CD14-positive monocyte (primary cell): ENCODE results near the gene SART1. TPM values are rescaled to one million over a fixed set of nuclear protein-coding genes. Genes with fewer than 3 reads are reported as not detected.
A peak's percentile ranks its signal among the peaks of the same experiment; 100 is the strongest.

Source experiments
- DNase-seq, 3 donors: peaks; one replicate each; pipeline ENCODE4 v3.0.0-alpha.2; 2011 to 2022
- H2AFZ ChIP-seq: 2 replicates; pipeline ENCODE4 v1.6.0; 2012; ENCODE audit warnings: mild to moderate bottlenecking, low read depth, low read length, inconsistent platforms; ENCODE audit not compliant: insufficient read depth, poor library complexity, severe bottlenecking
- H3K27ac ChIP-seq, 2 donors: 1 replicate in 1 of 2; 2 replicates in 1 of 2; pipeline ENCODE4 v1.5.1; 2012 to 2013; ENCODE audit warnings: low read length in 2 of 2, control low read depth in 1 of 2, inconsistent platforms in 1 of 2, low read depth in 1 of 2, mild to moderate bottlenecking in 1 of 2
- H3K27me3 ChIP-seq, 2 donors: one replicate each; pipeline versions ENCODE4 v1.6.0 to v1.6.1; 2011 to 2013; ENCODE audit warnings: low read length in 2 of 2; ENCODE audit not compliant: control insufficient read depth in 2 of 2, insufficient read depth in 2 of 2
- H3K36me3 ChIP-seq, 2 donors: replicated peaks in 1 of 2; 1 replicate in 1 of 2; 2 replicates in 1 of 2; pipeline versions ENCODE4 v1.5.1 to v1.6.1; 2012 to 2013; ENCODE audit warnings: low read length in 2 of 2, control low read depth in 1 of 2, inconsistent platforms in 1 of 2, mild to moderate bottlenecking in 1 of 2; ENCODE audit not compliant: insufficient read depth in 2 of 2, control insufficient read depth in 1 of 2
- H3K4me1 ChIP-seq, 2 donors: 1 replicate in 1 of 2; 2 replicates in 1 of 2; pipeline versions ENCODE4 v1.5.1 to v1.6.1; 2012 to 2013; ENCODE audit warnings: low read length in 2 of 2, control low read depth in 1 of 2, inconsistent platforms in 1 of 2, mild to moderate bottlenecking in 1 of 2, moderate library complexity in 1 of 2; ENCODE audit not compliant: insufficient read depth in 2 of 2, control insufficient read depth in 1 of 2
- H3K4me2 ChIP-seq: replicated peaks from 2 replicates; pipeline ENCODE3; 2012; ENCODE audit warnings: low read length, moderate library complexity, mild to moderate bottlenecking; ENCODE audit not compliant: poor library complexity, severe bottlenecking; ENCODE audit errors: extremely low read depth
- H3K4me3 ChIP-seq, 3 experiments: fragments of 200-600 bp in 1 of 3; sonication (generic) in 1 of 3; replicated peaks in 1 of 3; 1 replicate in 2 of 3; 2 replicates in 1 of 3; pipeline ENCODE4 v1.5.1; 2011 to 2013; ENCODE audit warnings: low read length in 3 of 3, mild to moderate bottlenecking in 3 of 3, control low read depth in 2 of 3, low read depth in 2 of 3, inconsistent platforms in 1 of 3, moderate library complexity in 1 of 3
- H3K79me2 ChIP-seq: 2 replicates; pipeline ENCODE4 v1.6.0; 2012; ENCODE audit warnings: mild to moderate bottlenecking, control low read depth, inconsistent platforms, low read length, moderate library complexity; ENCODE audit not compliant: insufficient read depth
- H3K9ac ChIP-seq: 2 replicates; pipeline ENCODE4 v1.6.0; 2017; ENCODE audit warnings: low read length, mild to moderate bottlenecking; ENCODE audit not compliant: insufficient read depth, poor library complexity, severe bottlenecking
- H3K9me3 ChIP-seq, 2 donors: replicated peaks in 1 of 2; 1 replicate in 1 of 2; 2 replicates in 1 of 2; pipeline versions ENCODE4 v1.5.1 to v1.6.1; 2012 to 2013; ENCODE audit warnings: low read length in 2 of 2, control low read depth in 1 of 2; ENCODE audit not compliant: control insufficient read depth in 1 of 2, insufficient read depth in 1 of 2
- H4K20me1 ChIP-seq: 2 replicates; pipeline ENCODE4 v1.6.0; 2012; ENCODE audit warnings: mild to moderate bottlenecking, low read length, control low read depth, moderate library complexity; ENCODE audit not compliant: insufficient read depth
- H3K27ac Mint-ChIP-seq, 7 donors: one replicate each; pipeline ENCODE4 v1.8.0; 2020; ENCODE audit warnings: mild to moderate bottlenecking in 7 of 7, mixed read lengths in 7 of 7, moderate library complexity in 6 of 7, inconsistent platforms in 2 of 7
- H3K27me3 Mint-ChIP-seq, 3 donors: one replicate each; pipeline ENCODE4 v1.8.0; 2021 to 2022; ENCODE audit warnings: low read depth in 3 of 3, mild to moderate bottlenecking in 3 of 3, mixed read lengths in 3 of 3, moderate library complexity in 3 of 3, inconsistent platforms in 1 of 3
- H3K36me3 Mint-ChIP-seq, 2 donors: one replicate each; pipeline ENCODE4 v1.8.0; 2020; ENCODE audit warnings: mixed read lengths in 2 of 2, inconsistent platforms in 1 of 2, mild to moderate bottlenecking in 1 of 2
- H3K4me1 Mint-ChIP-seq: one replicate; pipeline ENCODE4 v1.8.0; 2020; ENCODE audit warnings: mild to moderate bottlenecking, mixed read lengths
- H3K4me3 Mint-ChIP-seq, 2 donors: one replicate each; pipeline ENCODE4 v1.8.0; 2020; ENCODE audit warnings: mild to moderate bottlenecking in 2 of 2, mixed read lengths in 2 of 2, moderate library complexity in 1 of 2
- H3K9me3 Mint-ChIP-seq, 7 donors: one replicate each; pipeline ENCODE4 v1.8.0; 2020 to 2022; ENCODE audit warnings: mixed read lengths in 7 of 7, mild to moderate bottlenecking in 6 of 7, moderate library complexity in 6 of 7, inconsistent platforms in 2 of 7
- WGBS: methylation state at CpG from one replicate; pipeline ENCODE4 v1.1.5; 2013; ENCODE audit warnings: missing lambda C conversion rate; ENCODE audit not compliant: insufficient coverage; 5-methylcytosine and 5-hydroxymethylcytosine counted together
- intact Hi-C, 2 donors: fragments of 100-400 bp; cut with micrococcal nuclease; formaldehyde crosslinking; loops; one replicate each; pipeline versions ENCODE4 v1.15.0 to v1.15.1; 2023
- polyA plus RNA-seq, 3 donors: library from polyadenylated mRNA; depleted of rRNA in 1 of 3; unstranded in 2 of 3; stranded (reverse) in 1 of 3; fragments of 300-500 nt in 2 of 3; fragments of >200 nt in 1 of 3; fragmentation: Illumina TruSeq in 2 of 3; gene quantifications; 1 replicate in 2 of 3; 2 replicates in 1 of 3; pipeline ENCODE4 v1.2.3, GENCODE V29; 2012 to 2021
- TF ChIP-seq, protein P1 (sequence below): fragments of 200-600 bp; IDR thresholded peaks from one replicate; pipeline ENCODE4 v1.8.0; 2022; ENCODE audit warnings: antibody characterized with exemption, mild to moderate bottlenecking

The SART1 gene
- polyA plus RNA-seq, 3 donors: 8.9 to 52.8 (median 16.1) TPM

DNA sequence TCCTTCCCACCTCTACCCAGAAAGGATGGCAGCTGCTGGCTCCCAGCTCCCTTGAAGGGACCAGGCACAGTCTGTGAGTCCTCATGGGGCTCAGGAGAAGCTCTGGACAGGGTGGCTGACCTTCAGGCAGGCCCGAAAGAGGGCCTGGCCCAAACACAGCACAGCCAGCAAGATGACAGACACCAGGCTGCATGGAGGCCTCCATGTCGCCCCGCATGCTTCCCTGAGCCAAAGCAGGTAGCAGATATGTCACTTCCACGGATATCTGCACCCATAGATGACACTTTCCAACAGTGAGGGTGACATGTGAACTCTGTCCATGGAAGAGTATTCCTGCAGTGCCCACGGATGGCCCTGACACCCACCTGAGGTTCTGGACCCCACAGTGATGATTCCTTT, 22.1 kb downstream of the SART1 start:
- Histone ChIP-seq H3K9me3 (no peaks in the 10 kb centered on the region), H3K4me1 (peaks cover 16 to 20% of the 10 kb centered on the region in 2 donors), H3K79me2 (no peaks in the 10 kb centered on the region), H3K4me3 (no peak overlapping the region), H3K27me3 (no peaks in the 10 kb centered on the region), H4K20me1 (no peaks in the 10 kb centered on the region), H3K27ac (no peak overlapping the region), H3K36me3 (peaks cover 10 to 17% of the 10 kb centered on the region in 2 donors), H3K9ac (no peak overlapping the region), H3K4me2 (no peak overlapping the region), H2AFZ (no peak overlapping the region)
- Mint-ChIP-seq H3K36me3 (peaks cover 13 to 22% of the 10 kb centered on the region in 2 donors), H3K27me3 (peaks cover 0 to 4% (median 0%) of the 10 kb centered on the region in 3 donors), H3K27ac (no peak overlapping the region), H3K4me3 (no peak overlapping the region), H3K9me3 (no peaks in the 10 kb centered on the region), H3K4me1 (peaks cover 8% of the 10 kb centered on the region)
- 92% methylated on average over 5 of the region's 5 CpGs for WGBS
- no peak for DNase-seq
- intact Hi-C loops: no loop called here
- TF ChIP-seq, protein P1, sequence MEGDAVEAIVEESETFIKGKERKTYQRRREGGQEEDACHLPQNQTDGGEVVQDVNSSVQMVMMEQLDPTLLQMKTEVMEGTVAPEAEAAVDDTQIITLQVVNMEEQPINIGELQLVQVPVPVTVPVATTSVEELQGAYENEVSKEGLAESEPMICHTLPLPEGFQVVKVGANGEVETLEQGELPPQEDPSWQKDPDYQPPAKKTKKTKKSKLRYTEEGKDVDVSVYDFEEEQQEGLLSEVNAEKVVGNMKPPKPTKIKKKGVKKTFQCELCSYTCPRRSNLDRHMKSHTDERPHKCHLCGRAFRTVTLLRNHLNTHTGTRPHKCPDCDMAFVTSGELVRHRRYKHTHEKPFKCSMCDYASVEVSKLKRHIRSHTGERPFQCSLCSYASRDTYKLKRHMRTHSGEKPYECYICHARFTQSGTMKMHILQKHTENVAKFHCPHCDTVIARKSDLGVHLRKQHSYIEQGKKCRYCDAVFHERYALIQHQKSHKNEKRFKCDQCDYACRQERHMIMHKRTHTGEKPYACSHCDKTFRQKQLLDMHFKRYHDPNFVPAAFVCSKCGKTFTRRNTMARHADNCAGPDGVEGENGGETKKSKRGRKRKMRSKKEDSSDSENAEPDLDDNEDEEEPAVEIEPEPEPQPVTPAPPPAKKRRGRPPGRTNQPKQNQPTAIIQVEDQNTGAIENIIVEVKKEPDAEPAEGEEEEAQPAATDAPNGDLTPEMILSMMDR: no peak

DNA sequence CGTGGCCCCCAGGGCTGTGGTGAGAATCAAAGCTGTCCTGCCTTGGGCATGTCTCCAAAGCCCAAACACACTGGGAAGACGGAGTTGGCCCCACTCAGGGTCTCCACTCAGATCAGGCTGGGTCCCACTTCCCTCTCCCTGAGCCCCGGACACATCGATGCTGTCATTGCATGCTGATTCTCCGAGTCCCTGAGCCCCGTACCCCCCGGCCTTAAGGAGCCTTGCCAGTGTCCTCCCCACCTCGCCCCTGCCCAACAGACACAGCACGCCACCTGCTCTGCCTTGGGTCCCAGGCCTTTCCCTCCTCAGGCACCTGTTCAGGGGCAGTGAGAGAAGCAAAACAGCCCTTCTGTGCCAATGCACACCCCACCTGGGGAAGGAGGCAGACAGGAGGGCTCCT, 25.8 kb downstream of the SART1 start:
- TF ChIP-seq, protein P1: no peak
- no peaks in the 10 kb centered on the region for H3K9me3 ChIP-seq
- peaks cover 0 to 9% of the 10 kb centered on the region in 2 donors for H3K36me3 ChIP-seq
- Mint-ChIP-seq H3K4me1 (peaks cover 12% of the 10 kb centered on the region), H3K9me3 (no peaks in the 10 kb centered on the region), H3K27ac (peak overlapping the region in 4 of 7 donors; percentile 6 to 50 (median 26)), H3K27me3 (no peaks in the 10 kb centered on the region), H3K4me3 (no peak overlapping the region), H3K36me3 (peaks cover 5 to 21% of the 10 kb centered on the region in 2 donors)
- no peak for DNase-seq
- no peak overlapping the region for H3K4me2 ChIP-seq
- H3K4me3 ChIP-seq: no peak overlapping the region
- H3K4me1 ChIP-seq: peaks cover 16 to 24% of the 10 kb centered on the region in 2 donors
- H3K27ac ChIP-seq: no peak overlapping the region
- H3K9ac ChIP-seq: no peak overlapping the region
- intact Hi-C loops: loop anchor here (5.0 kb wide), 2 partner anchors 35 to 105 kb away; no protein-coding TSS in a partner anchor
- no peaks in the 10 kb centered on the region for H3K79me2 ChIP-seq
- H4K20me1 ChIP-seq: no peaks in the 10 kb centered on the region
- no peak overlapping the region for H2AFZ ChIP-seq
- WGBS: 95% methylated on average over 9 of the region's 9 CpGs
- no peaks in the 10 kb centered on the region for H3K27me3 ChIP-seq
